NCI-H2171 treated with DMSO at 0.1 percent for 48 hours (cell line): ENCODE measurements around the gene GRM4.

Experiments used
- DNase-seq: peaks from one replicate; lab custom pipeline; 2025; lab: John Stamatoyannopoulos, UW

The GRM4 gene

DNA sequence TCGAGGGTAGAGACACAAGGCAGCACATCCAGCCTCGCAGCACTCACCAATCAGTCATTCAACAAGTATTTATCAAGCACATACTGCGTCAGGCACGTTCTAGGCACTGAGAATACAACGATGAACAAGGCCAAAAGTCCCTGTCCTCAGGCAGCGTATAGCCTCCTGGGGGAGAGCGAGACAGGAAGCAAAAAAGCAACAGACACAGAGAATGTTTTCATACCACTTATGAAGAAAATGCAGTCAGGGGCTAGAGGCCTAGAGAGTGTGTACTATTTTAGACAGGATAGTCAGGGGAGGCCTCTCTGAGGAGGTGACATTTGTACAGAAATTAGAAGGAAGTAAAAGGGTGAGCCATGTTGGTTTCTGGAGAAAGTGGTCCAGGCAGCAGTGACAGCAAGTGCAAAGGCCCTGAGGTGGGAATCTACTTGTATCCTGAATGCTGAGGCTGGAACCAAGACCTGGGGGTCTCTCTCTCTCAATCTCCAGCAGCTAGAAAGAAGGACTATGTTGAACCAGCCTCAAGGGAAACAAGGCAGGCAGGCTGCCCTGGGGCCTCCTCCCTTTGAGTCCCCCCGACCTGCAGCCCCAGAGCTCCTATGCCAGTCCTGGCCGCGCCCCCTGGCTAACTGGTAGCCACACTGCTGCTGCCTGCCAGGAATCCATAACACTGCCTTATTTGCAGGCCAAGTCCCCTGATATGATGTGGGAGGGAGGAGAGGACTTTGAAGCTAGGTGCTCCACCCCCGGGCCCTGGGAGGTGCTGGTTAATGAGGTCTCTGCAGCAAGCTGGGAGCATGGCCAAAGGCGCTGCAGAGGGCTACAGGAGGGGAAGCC, 151.2 kb downstream of the GRM4 start:
- DNase-seq: no peak

DNA sequence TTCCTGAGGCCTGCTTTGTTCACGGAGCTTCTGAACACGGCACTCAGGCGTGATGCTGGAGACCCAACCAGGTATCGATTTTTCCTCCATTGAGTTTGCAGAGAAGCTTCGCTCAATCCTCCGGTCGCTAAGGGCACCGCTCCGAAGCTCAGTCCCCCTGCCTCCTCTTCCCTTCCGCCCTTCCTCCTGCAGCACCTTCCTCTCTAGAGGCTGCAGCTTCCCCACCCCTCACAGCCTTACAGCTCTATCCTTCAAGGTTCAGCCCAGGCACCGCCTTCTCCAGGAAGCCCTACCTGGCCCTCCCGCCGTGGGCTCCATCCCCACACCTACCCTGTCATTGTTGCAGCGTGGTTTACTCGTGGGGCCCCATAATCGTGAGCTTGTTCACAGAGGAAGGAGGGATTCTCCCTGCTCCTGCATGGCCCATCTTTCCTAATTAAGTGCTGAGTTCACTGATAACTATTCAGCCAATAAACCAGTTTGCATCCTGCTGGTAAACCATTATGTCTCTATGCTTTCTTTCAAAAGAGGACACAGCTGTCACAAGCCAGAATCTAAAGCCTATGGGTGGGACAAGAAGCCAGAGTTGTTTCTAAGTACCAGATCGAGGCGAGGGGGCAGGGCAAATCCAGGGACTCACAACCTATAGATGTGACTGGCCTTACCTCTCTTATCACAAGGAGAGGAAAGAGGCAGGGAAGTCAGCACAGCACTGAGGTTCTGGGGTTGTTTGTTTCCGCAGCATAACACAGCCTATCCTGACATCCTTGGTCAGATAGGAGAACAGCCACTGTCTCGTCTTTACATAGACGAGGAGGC, 152.0 kb downstream of the GRM4 start:
- DNase-seq: no peak

GRCh38 chr6:33993091-33993490, 152.8 kb downstream of the GRM4 start:
- DNase-seq: no peak

- no peak for DNase-seq
Measured at GRCh38 chr6:33992191-33992590, 153.7 kb downstream of the GRM4 start.

- no peak for DNase-seq
Measured at GRCh38 chr6:33991610-33992009, 154.3 kb downstream of the GRM4 start.

DNA sequence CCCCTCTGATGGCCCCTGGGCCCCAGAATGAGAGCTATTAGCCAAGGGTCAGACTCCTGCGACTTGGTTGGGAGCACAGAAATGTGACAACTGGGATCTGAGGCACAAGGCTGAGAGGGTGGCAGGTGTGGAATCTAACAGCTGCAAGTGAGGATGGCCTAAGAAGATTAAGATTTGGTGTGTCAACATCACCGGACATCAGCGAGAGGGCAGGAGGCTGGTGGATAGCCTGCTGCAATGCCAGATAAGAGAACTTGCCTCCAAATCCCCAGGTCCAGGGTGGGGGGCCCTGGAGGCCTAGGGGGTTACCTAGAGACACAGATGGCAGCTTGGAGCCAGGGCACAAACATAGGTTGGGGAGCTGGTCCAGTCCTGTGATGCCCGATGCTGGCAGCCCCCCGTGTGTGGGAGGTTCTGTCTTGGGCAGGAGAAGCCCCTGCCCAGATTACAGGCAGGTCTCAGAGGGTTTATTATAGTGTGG, 155.8 kb downstream of the GRM4 start:
- no peak for DNase-seq

GRCh38 chr6:33989016-33989854, 156.7 kb downstream of the GRM4 start:
- DNase-seq: no peak

DNA sequence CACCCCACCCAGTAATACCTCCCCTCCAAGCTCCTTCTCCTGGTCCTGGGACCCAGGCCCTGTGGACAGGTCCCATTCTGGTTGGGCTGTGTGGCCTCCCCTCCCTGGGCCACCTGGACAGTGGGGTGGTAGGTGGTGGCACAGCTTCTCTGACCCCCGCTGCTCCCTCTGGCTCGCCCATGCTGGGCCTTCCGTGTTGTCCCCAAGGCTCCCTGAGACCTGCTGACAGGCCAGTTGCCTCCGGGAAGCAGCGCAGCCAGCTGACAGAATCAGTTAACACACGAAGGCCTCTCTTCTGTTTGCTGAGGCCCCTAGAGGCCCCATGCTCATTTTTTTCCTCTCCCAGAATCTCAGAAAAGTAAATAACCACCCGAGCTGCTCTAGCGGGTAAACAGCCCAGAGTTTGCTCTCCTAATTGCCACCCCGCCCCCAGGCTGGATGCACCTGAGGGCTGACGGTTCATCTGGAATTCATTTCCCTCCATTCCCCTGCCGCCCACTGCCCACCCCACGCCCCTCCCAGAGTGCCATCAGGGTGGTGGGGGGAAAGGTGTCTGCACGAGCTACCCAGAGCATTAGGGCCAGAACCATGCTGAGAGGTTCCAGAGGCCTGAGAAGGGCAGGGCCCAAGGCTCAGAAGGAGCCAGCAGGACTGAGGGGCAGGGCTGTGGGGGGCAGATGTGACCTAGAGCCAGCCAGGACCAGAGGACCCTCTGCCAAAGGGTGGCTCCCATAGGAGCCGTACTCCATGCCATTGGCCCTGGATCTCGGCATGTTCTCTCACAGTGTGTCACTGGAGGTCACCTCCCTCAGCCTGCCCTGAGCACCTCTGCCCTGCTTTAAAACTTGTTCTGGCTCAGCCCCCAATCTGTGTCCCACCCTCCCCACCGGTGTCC, 157.5 kb downstream of the GRM4 start:
- DNase-seq: peak; percentile 95

- DNase-seq: peak; percentile 47
Measured at GRCh38 chr6:33987531-33988021, 158.3 kb downstream of the GRM4 start.

DNA sequence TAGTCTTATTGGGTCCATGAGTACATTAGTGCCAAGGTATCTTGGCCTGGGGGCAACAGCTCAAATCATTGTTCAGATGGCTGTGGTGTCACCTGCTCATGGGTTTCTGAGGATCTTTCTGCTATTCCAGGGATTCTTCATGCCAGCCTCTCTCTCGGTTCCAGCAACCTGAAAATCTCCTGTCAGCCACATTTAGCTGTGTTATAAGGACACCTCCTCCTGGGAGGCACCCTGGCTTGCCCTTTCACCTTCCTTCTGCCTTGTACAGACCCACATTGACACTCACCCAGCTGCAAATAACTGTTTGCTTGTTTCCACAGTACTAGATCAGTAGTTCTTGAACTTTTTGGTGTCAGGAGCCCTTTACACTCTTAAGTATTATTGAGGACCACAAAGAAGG, 159.9 kb downstream of the GRM4 start:
- no peak for DNase-seq

DNA sequence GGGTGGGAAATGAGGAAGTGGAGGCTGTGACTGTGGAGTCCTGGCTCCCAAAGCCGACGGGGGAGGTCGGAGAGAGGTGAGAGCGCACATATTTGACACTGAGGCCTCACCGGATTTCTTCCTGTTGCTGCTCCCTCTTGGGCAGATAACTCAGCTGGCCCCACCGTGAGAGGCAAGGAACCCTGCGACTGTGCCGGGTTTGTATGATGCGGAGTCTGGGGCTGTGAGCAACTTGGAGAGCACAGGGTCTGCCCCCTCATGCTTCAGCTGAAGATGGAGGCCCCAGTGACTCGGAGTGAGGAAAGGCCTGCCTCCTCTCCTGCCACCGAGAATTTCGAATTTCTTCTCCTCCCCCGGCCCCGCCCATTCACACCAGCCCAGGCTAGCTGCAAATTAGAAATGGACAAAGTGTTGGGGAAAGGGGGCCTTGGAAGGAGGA, 160.6 kb downstream of the GRM4 start:
- no peak for DNase-seq

GRCh38 chr6:33984466-33985312, 161.2 kb downstream of the GRM4 start:
- DNase-seq: no peak

GRCh38 chr6:33983721-33984465, 162.0 kb downstream of the GRM4 start:
- DNase-seq: no peak

DNA sequence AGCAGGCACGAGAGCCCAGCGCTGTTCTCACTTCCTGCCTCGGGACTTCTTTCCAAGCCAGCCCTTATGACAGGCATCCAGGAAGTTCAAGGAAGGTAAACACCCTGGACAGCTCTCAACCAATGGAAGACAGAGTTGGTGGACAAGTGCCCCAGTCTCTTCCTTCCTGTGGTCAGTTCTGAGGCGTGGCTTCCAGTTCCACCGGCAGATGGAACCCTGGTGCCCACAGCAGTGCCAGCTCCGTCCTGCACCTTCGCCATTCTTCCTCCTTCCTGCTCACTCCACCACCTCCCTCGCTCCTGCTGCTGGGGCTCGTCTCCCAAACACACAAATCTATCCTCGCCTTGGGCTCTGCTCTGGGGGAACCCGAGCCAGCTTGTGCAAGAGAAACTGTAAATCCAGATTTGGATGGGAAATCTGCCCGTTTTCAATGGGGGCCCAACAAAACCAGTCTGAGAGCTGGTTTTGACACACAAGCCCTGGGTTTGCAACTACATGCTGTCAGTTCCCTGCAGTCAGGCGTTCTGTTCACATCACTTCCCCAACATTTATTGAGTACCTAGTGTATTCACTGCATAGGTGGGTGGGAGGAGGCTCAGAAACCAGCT, 162.7 kb downstream of the GRM4 start:
- no peak for DNase-seq

DNA sequence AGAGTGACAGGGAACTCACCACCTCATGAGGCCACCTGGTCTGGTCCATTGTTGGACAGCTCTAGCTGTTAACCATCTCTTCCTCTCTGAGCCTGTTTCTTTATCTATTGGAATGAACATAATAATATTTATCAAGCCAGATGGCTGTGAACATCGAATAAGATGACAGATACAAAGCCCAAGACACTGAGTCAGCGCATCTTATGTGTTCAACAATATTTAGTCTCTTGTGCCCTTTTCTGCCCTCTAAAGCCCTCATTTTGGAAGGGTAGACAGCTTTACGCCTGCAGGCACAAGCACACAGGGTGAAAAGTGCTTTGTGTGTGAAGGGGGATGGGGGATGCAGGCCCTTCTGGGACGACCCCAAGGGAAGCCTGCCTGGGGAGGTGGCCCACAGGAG, 164.0 kb downstream of the GRM4 start:
- DNase-seq: no peak

DNA sequence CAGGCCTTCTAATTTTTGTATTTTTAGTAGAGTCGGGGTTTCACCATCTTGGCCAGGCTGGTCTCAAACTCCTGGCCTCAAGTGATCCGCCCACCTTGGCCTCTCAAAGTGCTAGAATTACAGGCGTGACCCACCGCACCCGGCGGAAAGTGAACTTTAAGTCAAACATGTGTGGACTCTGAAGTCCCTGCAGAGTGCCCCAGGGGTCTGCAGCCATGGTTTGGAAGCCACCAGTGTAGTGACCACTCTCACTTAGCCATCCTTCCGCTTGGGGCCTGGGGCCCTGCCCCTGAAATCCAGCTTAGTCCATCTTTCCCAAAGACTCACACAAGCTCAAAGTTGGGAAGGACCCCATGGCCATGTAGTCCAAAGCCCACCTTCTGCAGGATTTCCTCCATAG, 164.5 kb downstream of the GRM4 start:
- no peak for DNase-seq

DNA sequence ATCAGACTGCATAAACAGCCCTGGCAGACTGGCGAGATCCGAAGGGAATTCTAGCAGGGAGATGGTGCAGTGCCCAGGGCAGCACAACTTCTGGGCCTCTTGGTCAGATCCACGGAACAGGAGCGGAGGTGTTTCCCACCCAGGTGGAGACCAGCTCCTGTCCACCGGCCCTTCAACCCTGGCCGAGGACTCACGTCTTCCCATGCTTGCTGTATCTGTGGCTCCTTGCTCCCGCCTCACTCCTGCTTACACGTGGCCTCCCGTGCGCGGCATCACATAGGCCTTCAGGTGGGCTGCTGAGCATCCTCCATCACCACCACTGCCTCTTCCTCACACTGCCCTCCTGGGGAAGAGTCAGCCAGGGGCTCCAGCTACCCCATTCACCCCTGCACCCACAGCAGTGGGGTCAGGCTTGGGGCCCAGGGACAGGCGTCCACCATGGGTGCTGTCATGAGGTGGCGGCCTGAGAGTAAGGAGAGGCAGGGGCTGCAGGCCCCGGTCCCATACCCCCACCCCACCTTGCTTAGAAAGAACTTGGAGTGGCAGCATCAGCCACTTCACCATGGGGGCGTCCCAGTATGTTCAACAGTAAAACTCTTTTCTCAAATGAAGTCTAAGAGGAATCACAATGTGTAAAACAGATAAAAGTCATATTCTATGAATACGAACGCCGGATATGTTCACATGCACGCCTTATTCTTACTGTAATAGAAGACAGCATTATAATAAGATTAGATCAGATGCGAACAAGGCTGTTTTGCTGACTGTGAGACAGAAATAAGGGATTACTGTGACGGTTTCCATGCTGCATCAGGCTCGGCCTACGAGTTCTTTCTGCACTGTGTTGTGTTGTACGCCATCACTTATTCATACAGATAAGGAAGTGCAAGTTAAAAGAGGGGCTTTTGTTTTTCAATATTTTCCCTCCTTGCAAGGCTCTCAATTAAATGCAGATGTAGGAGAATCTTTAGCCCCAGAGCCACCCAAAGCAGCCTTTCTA, 165.4 kb downstream of the GRM4 start:
- no peak for DNase-seq

DNA sequence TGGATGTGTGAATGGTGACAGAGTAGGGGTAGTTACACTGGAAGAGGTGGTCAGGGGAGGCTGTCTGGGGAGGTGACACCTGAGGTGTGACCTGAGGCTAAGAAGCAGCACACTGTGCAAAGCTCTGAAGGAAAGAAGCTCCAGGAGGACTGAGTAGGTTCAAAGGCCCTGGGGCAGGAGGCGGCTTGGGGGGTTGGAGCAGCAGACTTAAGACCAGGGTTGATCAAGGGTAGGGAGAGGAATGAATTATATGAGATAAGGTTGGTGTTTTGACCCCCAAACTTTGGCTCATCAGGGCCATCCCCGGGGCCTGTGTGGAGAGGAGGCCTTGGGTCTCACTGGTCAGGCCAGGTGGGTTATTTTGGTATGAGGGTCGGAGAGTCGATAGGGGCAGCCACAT, 166.1 kb downstream of the GRM4 start:
- no peak for DNase-seq
